ENCODE results near the gene FAM181A.

Gene FAM181A

GRCh38 chr14:93965287-93965821 is 38.2 kb downstream of the FAM181A start:
- no peak for DNase-seq

GRCh38 chr14:93965946-93966474 is 38.9 kb downstream of the FAM181A start:
- DNase-seq = no peak

GRCh38 chr14:93967637-93968250 is 40.6 kb downstream of the FAM181A start:
- DNase-seq = no peak

DNA sequence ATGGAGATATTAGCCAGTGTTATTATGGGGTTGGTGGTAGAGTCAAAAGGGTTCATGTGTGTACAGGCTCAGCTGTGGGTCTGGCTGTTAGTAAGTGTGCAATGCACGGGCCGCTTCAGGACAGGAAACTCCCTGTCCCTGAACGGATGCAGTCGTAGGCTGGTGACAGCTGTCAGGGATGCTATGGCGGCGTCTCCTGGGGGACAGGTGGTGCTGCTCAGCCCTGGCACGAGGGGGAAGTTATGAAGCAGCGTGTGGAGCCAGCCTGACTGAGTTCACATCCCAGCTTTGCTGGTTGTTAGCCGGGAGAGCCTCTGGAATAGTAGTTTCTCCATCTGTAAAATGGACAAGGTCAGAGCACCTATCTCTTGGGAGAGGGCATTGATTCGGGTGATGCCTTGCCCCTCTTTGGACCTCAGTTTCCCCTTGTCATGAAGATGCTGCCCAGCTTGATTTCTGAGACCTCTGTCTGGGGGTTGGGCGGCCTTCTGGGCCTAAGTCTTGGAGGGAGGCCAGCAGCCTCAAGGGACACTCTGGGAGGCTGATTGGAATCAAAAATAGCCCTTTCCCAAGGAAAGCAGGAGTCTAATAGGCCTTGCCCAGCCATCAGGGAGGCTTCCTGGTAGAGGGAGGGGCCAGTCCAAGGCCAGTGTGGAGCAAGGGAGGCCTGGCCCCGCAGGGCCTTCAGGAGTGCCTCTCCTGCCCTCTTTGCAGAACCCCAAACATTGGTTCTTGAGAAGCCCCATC is 42.1 kb downstream of the FAM181A start:
- no peak for DNase-seq

GRCh38 chr14:93970585-93970964 is 43.4 kb downstream of the FAM181A start:
- peak in 1 of 2 experiments; percentile 41 for DNase-seq

DNA sequence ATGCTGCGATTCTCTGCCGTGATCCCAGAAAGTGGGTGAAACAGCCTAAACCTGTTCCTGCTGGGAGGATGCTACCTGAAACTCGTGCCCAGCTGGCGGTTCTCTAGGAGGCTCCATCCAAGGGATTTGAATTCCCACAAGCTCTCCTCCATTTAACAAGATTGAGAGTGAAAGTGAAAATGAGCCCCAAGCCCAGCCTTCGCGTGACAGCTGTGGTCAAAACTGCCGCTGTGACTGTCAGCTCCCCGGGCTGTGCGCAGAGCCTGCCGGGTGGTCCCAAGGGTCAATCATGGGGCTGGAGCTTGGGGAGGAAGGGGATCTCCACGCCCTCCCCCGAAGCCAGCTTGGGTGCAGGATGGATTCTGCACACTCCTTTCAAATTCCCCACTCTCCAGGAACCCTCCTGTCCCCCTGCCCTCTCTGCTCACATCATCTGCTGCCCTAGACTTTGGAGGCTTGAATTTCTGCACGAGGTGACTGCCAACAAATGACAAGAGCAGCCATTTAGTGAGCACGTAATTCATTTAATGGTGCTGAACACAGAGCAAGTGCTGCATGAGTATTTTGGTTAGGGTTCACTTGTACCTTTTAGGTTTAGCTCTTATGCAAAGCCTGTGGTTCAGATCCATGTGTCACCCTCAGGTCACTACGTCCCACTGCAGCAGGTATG is 44.0 kb downstream of the FAM181A start:
- peak in 1 of 2 experiments; percentile 48 for DNase-seq

- DNase-seq = no peak
Observed at GRCh38 chr14:93971635-93972027, 44.5 kb downstream of the FAM181A start.

- no peak for DNase-seq
Observed at GRCh38 chr14:93972618-93973205, 45.6 kb downstream of the FAM181A start.

DNA sequence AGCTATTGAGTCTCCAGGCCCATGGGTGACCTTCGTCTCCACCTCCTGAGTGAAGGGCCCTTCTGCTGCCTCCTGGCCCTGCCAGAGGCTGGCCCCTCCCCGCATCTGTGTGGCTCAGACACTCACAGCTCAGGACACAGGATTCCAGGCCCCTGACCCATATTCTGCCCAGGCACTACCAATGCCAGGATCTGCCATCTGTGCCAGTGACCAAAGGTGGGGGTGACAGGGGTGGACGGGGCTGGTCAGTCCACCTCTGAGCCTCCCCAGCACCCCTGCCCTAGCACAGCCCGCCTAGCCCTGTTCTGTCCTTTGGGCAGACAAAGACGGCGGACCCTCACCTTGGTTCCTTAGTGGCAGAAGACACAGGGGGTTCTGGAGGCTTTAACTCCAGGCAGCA is 46.5 kb downstream of the FAM181A start:
- DNase-seq = no peak

GRCh38 chr14:93974299-93974698 is 47.2 kb downstream of the FAM181A start:
- no peak for DNase-seq

DNA sequence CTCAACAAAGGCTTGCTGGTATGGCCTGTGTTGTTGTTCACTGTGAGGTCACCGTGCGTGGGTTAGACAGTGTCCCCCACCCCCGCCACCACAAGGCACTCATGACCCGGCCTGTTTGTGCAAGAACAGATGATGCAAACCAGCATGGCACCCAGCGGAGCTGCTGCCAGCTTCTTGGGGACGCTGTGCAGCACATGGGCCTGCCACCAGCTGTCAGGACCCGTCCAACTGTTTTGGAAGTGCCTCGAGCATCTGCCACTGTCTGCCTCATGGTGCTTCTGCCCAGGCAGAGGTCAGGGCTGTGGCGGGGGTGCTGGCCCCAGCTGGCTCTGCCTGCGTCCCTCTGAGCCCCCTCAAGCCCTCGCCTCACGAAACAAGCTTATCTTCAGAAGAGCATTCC is 47.7 kb downstream of the FAM181A start:
- DNase-seq = no peak

GRCh38 chr14:93975791-93976476 is 48.8 kb downstream of the FAM181A start:
- peak; percentile 22 to 33 for DNase-seq

- no peak for DNase-seq
Observed at GRCh38 chr14:93976477-93977057, 49.4 kb downstream of the FAM181A start, which contains the start of gene ASB2. Gene ASB2, minus strand, starts transcription at chr14:93976570. Its CDS starts 12,031 bp downstream, at chr14:93964539.

- DNase-seq = no peak
Observed at GRCh38 chr14:93977171-93977570, 50.0 kb downstream of the FAM181A start.

- DNase-seq = no peak
Observed at GRCh38 chr14:93977790-93978581, 50.8 kb downstream of the FAM181A start.

DNA sequence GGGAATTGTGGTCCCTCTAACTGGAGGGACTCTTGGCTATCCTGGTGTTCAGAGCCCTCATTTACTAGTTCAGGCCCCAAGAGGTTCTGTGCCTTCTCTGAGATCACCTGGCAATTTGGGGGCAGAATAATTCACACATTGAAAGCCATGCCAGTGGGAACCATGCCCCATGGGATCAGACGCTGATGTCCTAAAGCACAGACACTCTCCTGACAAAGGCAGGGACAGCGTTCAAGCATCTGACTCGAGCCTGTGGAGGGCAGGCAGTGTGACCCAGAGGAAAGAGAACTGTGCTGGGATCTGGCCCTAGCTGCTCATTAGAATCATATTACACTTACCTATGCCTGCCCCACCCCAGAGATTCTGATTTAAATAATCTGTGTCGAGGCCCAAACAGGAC is 51.6 kb downstream of the FAM181A start:
- no peak for DNase-seq

Measured in NCI-H526 (cell line).